ENCODE data around the gene PFKFB2. TPM values are rescaled to one million over a fixed set of nuclear protein-coding genes. Genes with fewer than 3 reads are reported as not detected.

PFKFB2 gene
- total and polyA plus RNA-seq, 2 of the 8 experiments (the other 6 are each of a cell fraction or from before 2014, with no cell fraction given) = 6.7 to 19.1 TPM

DNA sequence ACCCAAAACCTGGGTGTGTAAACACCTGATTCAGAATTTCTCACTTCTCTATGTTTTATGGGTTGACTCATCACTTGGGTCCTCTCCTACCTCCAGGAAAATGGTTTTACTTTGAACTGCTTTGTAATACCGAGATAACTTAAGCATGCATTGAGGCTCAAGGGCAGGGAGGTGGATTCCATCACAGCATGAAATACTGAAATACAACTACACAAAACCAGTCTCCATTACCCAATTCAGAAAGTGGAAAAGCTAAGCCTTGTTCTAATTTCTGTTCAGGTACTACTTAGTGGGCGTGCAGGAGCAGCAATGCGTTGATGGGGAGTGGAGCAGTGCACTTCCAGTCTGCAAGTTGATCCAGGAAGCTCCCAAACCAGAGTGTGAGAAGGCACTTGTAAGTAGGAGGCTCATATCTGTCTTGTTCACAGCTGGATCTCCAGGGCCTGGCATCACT, 44.8 kb downstream of the PFKFB2 start:
- ChIA-PET CTCF (ENCODE audit: partially characterized antibody) (interaction anchor here (0.9 kb wide), 1 partner anchor 117 kb away, joined by 3 read pairs; no protein-coding TSS in a partner anchor), POLR2A (ENCODE audit: partially characterized antibody) (no interaction called here)
- H4K5ac ChIP-seq (ENCODE audit: insufficient read length, low read depth, low read length) = no peak overlapping the region
- no peak overlapping the region for H3K14ac ChIP-seq (ENCODE audit: insufficient read length)
- no peaks in the 10 kb centered on the region for H3K4me1 ChIP-seq (replicated peaks in 1 of 4; ENCODE audit: control insufficient read depth in 3 of 4, insufficient read depth in 4 of 4, low read length in 3 of 4)
- H4K20me1 ChIP-seq (replicated peaks in 1 of 2; ENCODE audit: control insufficient read depth in 1 of 2, insufficient read depth in 2 of 2, low read length in 2 of 2) = no peaks in the 10 kb centered on the region
- H4K91ac ChIP-seq (replicated peaks; ENCODE audit: insufficient read length, low read length) = no peak overlapping the region
- no peak overlapping the region for H2BK12ac ChIP-seq (ENCODE audit: low read depth, low read length)
- H3K79me1 ChIP-seq (ENCODE audit: low read depth, low read length) = no peaks in the 10 kb centered on the region
- H2BK20ac ChIP-seq (ENCODE audit: low read length) = no peak overlapping the region
- H3K36me3 ChIP-seq (ENCODE audit: control insufficient read depth in 2 of 4, insufficient read depth in 4 of 4, low read length in 3 of 4) = peaks cover 0 to 5% (median 0%) of the 10 kb centered on the region in 4 experiments; a peak in 1 of 8 replicates
- no peak overlapping the region for H3K56ac ChIP-seq (replicated peaks; ENCODE audit: insufficient read length, low read depth, low read length)
- H2AK5ac ChIP-seq (ENCODE audit: low read depth, low read length) = no peak overlapping the region
- no peak for FAIRE-seq
- no peak for DNase-seq (ENCODE audit: low read depth in 1 of 2, low spot score in 2 of 2)
- peaks cover 0 to 2% (median 0%) of the 10 kb centered on the region in 4 experiments; a peak in 1 of 7 replicates for H3K27me3 ChIP-seq (replicated peaks in 1 of 4; ENCODE audit: control insufficient read depth in 3 of 4, extremely low read depth in 1 of 4, insufficient read depth in 3 of 4, low read length in 3 of 4)
- WGBS, 2 experiments (ENCODE audit: extremely low coverage in 1 of 2, insufficient coverage in 1 of 2, insufficient read length in 1 of 2, insufficient replicate concordance in 2 of 2, low coverage in 1 of 2, low lambda C conversion rate in 2 of 2, missing lambda C conversion rate in 1 of 2) = 87% methylated on average over 3 of the region's 3 CpGs; no CpG with 5 or more reads in 1 of the 2 experiments
- no peak overlapping the region for H3K9ac ChIP-seq (replicated peaks in 1 of 4; ENCODE audit: extremely low read depth in 1 of 4, low read depth in 3 of 4, low read length in 3 of 4)
- H3K27ac ChIP-seq (ENCODE audit: low read depth, low read length) = no peak overlapping the region
- peaks cover 16 to 22% of the 10 kb centered on the region in 2 experiments; a peak in 3 of 4 replicates for H3K9me3 ChIP-seq (ENCODE audit: insufficient read depth in 2 of 2, low read depth in 1 of 2, low read length in 1 of 2)
- no peak overlapping the region for H2BK15ac ChIP-seq (ENCODE audit: low read length)
- H2AFZ ChIP-seq (ENCODE audit: low read length) = no peak overlapping the region
- H3K23me2 ChIP-seq (ENCODE audit: low read depth, low read length) = no peaks in the 10 kb centered on the region
- H3K4me2 ChIP-seq (ENCODE audit: insufficient read depth in 1 of 2, low read depth in 2 of 2, low read length in 2 of 2) = no peak overlapping the region
- no peak overlapping the region for H3K23ac ChIP-seq (ENCODE audit: insufficient read length)
- no peak overlapping the region for H2BK5ac ChIP-seq (ENCODE audit: low read depth, low read length)
- no peak overlapping the region for H3K4ac ChIP-seq (replicated peaks; ENCODE audit: insufficient read length, low read depth, low read length)
- H3K4me3 ChIP-seq (ENCODE audit: extremely low read depth in 1 of 4, insufficient read depth in 2 of 4, low read depth in 3 of 4, low read length in 4 of 4) = peak overlapping the region in 1 of 4 experiments; percentile 19; a peak in 1 of 8 replicates
- H2BK120ac ChIP-seq (replicated peaks; ENCODE audit: low read depth, low read length) = no peak overlapping the region
- no peak overlapping the region for H4K8ac ChIP-seq (ENCODE audit: extremely low read depth, insufficient read depth, low read length)
- no peak overlapping the region for H3K18ac ChIP-seq (ENCODE audit: extremely low read depth, low read length)
- H3K79me2 ChIP-seq (ENCODE audit: control insufficient read depth in 1 of 2, insufficient read depth in 2 of 2, low read length in 2 of 2) = no peaks in the 10 kb centered on the region
- TF ChIP-seq BACH1 (IDR thresholded peaks at IDR 0.05; ENCODE audit: low read length) (no peak), SIN3A (conservative IDR thresholded peaks at IDR 0.05 in 1 of 2, IDR thresholded peaks at IDR 0.05 in 1 of 2; ENCODE audit: low read depth in 1 of 2, low read length in 2 of 2) (no peak), HDAC6 (IDR thresholded peaks at IDR 0.05; ENCODE audit: low read depth, low read length) (no peak)
- TF ChIP-seq, protein P1, sequence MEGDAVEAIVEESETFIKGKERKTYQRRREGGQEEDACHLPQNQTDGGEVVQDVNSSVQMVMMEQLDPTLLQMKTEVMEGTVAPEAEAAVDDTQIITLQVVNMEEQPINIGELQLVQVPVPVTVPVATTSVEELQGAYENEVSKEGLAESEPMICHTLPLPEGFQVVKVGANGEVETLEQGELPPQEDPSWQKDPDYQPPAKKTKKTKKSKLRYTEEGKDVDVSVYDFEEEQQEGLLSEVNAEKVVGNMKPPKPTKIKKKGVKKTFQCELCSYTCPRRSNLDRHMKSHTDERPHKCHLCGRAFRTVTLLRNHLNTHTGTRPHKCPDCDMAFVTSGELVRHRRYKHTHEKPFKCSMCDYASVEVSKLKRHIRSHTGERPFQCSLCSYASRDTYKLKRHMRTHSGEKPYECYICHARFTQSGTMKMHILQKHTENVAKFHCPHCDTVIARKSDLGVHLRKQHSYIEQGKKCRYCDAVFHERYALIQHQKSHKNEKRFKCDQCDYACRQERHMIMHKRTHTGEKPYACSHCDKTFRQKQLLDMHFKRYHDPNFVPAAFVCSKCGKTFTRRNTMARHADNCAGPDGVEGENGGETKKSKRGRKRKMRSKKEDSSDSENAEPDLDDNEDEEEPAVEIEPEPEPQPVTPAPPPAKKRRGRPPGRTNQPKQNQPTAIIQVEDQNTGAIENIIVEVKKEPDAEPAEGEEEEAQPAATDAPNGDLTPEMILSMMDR (IDR thresholded peaks at IDR 0.05; ENCODE audit: control extremely low read depth in 1 of 3, insufficient read depth in 1 of 3, low read depth in 1 of 3, low read length in 3 of 3) = no peak

All from H1 (cell line).